Transverse colon (tissue), 3 donors: Measurements from ENCODE around the gene PLEKHH2.

ENCODE experiments used
- CTCF ChIP-seq, 5 experiments: fragments of 200-600 bp in 3 of 5; fragments of 450-650 bp in 2 of 5; sonication (generic) in 3 of 5; IDR thresholded peaks; 1 replicate in 2 of 5; 2 replicates in 3 of 5; pipeline ENCODE4 v1.5.1; 2016 to 2017; ENCODE audit warnings: antibody characterized with exemption in 5 of 5, inconsistent platforms in 3 of 5, mild to moderate bottlenecking in 2 of 5, moderate library complexity in 1 of 5
- POLR2A ChIP-seq: fragments of 450-650 bp; IDR thresholded peaks from one replicate; pipeline ENCODE4 v1.6.1; 2016; ENCODE audit warnings: antibody characterized with exemption, mild to moderate bottlenecking, moderate library complexity

GRCh38 chr2:43788646-43789045, 151.6 kb downstream of the PLEKHH2 start:
- TF ChIP-seq CTCF (IDR thresholded peaks at IDR 0.05), result no peak
- TF ChIP-seq POLR2A, result no peak
